Mesenchymal stem cell (in vitro differentiated cells and primary cell): ENCODE data around the gene ZNRF2.

Experiments used
- DNase-seq: peaks from one replicate; pipeline ENCODE4 v3.0.0-alpha.2; 2013
- H2AFZ ChIP-seq: one replicate; pipeline ENCODE4 v1.6.1; 2013; ENCODE audit warnings: low read depth, mild to moderate bottlenecking, control low read depth, inconsistent platforms, low read length, moderate library complexity
- H2AK5ac ChIP-seq: 2 replicates; pipeline ENCODE4 v1.6.1; 2013; ENCODE audit warnings: low read length, moderate library complexity, mild to moderate bottlenecking, inconsistent platforms; ENCODE audit not compliant: severe bottlenecking
- H2BK120ac ChIP-seq: one replicate; pipeline ENCODE4 v1.6.1; 2013; ENCODE audit warnings: low read depth, mild to moderate bottlenecking, inconsistent platforms, low read length, moderate library complexity
- H2BK12ac ChIP-seq, 2 experiments: one replicate each; pipeline ENCODE4 v1.6.1; 2013; ENCODE audit warnings: inconsistent platforms in 2 of 2, low read length in 2 of 2, mild to moderate bottlenecking in 2 of 2, moderate library complexity in 2 of 2, control low read depth in 1 of 2
- H2BK15ac ChIP-seq: one replicate; pipeline ENCODE4 v1.6.1; 2013; ENCODE audit warnings: mild to moderate bottlenecking, low read depth, inconsistent platforms; ENCODE audit not compliant: poor library complexity, severe bottlenecking
- H2BK5ac ChIP-seq: 2 replicates; pipeline ENCODE4 v1.6.1; 2013; ENCODE audit warnings: low read depth, mild to moderate bottlenecking, low read length, control low read depth, inconsistent platforms; ENCODE audit not compliant: poor library complexity, severe bottlenecking
- H3K14ac ChIP-seq, 2 experiments: one replicate each; pipeline ENCODE4 v1.6.1; 2013; ENCODE audit warnings: inconsistent platforms in 2 of 2, low read length in 2 of 2, control low read depth in 1 of 2, mild to moderate bottlenecking in 1 of 2, moderate library complexity in 1 of 2
- H3K18ac ChIP-seq, 2 experiments: one replicate each; pipeline ENCODE4 v1.6.1; 2013; ENCODE audit warnings: inconsistent platforms in 2 of 2, low read length in 2 of 2, control low read depth in 1 of 2, low read depth in 1 of 2, mild to moderate bottlenecking in 1 of 2
- H3K23ac ChIP-seq, 2 experiments: one replicate each; pipeline ENCODE4 v1.6.1; 2013; ENCODE audit warnings: inconsistent platforms in 2 of 2, low read length in 2 of 2, mild to moderate bottlenecking in 2 of 2, moderate library complexity in 2 of 2, control low read depth in 1 of 2
- H3K27ac ChIP-seq: 2 replicates; pipeline ENCODE4 v1.5.1; 2013; ENCODE audit warnings: mild to moderate bottlenecking, moderate library complexity, low read length, control low read depth, inconsistent platforms; ENCODE audit not compliant: poor library complexity, severe bottlenecking
- H3K27me3 ChIP-seq, 2 experiments: 2 replicates each; pipeline versions ENCODE4 v1.6.1 to v1.7.0; 2013; ENCODE audit warnings: low read length in 2 of 2, mild to moderate bottlenecking in 2 of 2, moderate library complexity in 2 of 2, control low read depth in 1 of 2, inconsistent platforms in 1 of 2; ENCODE audit not compliant: control insufficient read depth in 1 of 2, insufficient read depth in 1 of 2
- H3K36me3 ChIP-seq, 2 experiments: 2 replicates each; pipeline versions ENCODE4 v1.6.1 to v1.7.0; 2013; ENCODE audit warnings: low read length in 2 of 2, control low read depth in 1 of 2, inconsistent platforms in 1 of 2, low read depth in 1 of 2, mild to moderate bottlenecking in 1 of 2; ENCODE audit not compliant: insufficient read depth in 2 of 2, control insufficient read depth in 1 of 2
- H3K4ac ChIP-seq, 2 experiments: one replicate each; pipeline ENCODE4 v1.6.1; 2013; ENCODE audit warnings: inconsistent platforms in 2 of 2, low read length in 2 of 2, mild to moderate bottlenecking in 2 of 2, moderate library complexity in 2 of 2, control low read depth in 1 of 2, low read depth in 1 of 2
- H3K4me1 ChIP-seq: 2 replicates; pipeline ENCODE4 v1.6.1; 2013; ENCODE audit warnings: low read depth, low read length, control low read depth; ENCODE audit not compliant: control insufficient read depth, insufficient read depth
- H3K4me2 ChIP-seq: 2 replicates; pipeline ENCODE4 v1.6.1; 2013; ENCODE audit warnings: low read length, mild to moderate bottlenecking, inconsistent platforms; ENCODE audit not compliant: poor library complexity, severe bottlenecking
- H3K4me3 ChIP-seq, 2 experiments: 2 replicates each; pipeline versions ENCODE4 v1.5.1 to v1.7.0; 2013; ENCODE audit warnings: low read length in 2 of 2, mild to moderate bottlenecking in 2 of 2, control low read depth in 1 of 2, low read depth in 1 of 2; ENCODE audit not compliant: insufficient read depth in 1 of 2
- H3K79me1 ChIP-seq: replicated peaks from 2 replicates; pipeline ENCODE4 v1.6.1; 2013; ENCODE audit warnings: mild to moderate bottlenecking, control low read depth, low read length, inconsistent platforms; ENCODE audit not compliant: poor library complexity, severe bottlenecking
- H3K9ac ChIP-seq: 2 replicates; pipeline ENCODE4 v1.7.0; 2013; ENCODE audit warnings: mild to moderate bottlenecking, low read length, moderate library complexity
- H3K9me3 ChIP-seq: 2 replicates; pipeline ENCODE4 v1.7.0; 2013; ENCODE audit warnings: mild to moderate bottlenecking, low read length; ENCODE audit not compliant: control insufficient read depth
- H4K8ac ChIP-seq: one replicate; pipeline ENCODE4 v1.6.1; 2013; ENCODE audit warnings: inconsistent platforms, mild to moderate bottlenecking, low read length, moderate library complexity
- H4K91ac ChIP-seq: one replicate; pipeline ENCODE4 v1.6.1; 2013; ENCODE audit warnings: mild to moderate bottlenecking, low read length, inconsistent platforms
- WGBS: methylation state at CpG from one replicate; pipeline ENCODE4 v1.1.7; 2013; ENCODE audit warnings: mixed read lengths; 5-methylcytosine and 5-hydroxymethylcytosine counted together

The ZNRF2 gene

DNA sequence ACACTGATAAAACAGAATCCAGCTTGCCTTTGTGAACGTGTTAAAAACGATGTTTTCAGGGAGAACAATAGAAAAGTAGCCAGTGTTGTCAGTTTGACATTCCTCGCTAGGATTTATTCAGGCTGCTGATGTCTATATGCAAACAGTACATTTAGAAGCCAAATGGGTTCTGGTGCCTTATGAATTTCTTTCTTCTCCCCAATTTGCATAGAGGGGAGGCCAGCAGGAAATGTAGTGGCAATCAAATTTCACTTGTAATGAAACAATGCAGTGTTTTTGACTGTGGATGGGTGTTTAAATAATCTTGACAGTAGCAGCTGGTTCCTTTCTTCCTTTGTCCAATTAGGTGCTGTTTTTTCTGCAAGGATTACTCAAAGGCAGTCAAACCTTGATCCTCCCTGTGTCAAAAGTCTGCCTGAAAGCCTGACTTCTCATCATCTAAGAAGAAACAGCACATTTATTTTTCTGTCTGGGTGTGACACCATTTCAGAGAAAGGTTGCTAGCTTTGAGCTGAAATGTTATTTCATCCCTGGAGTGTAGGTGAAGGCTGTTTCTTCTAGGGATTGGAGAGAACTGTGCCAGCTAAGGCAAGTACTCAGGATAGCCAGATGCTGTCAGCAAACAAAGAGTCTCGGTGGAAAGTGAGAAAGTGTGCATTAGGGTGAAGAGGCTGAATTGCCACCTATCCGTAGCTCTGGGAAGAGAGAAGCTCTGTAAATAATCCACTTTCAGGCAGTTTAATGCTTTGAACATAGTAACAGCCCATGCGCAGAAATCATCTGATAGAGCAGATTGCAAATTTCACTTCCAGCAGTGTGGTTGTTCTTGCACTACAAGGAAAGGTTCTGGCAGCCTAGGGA lies 36.6 kb upstream of the ZNRF2 start:
- H4K91ac ChIP-seq: no peak overlapping the region
- no peak overlapping the region for H3K9ac ChIP-seq
- no peak overlapping the region for H3K4ac ChIP-seq
- H3K79me1 ChIP-seq: no peaks in the 10 kb centered on the region
- H2BK5ac ChIP-seq: no peak overlapping the region
- H3K4me2 ChIP-seq: no peak overlapping the region
- H3K4me1 ChIP-seq: peaks cover 2% of the 10 kb centered on the region
- no peak overlapping the region for H2AFZ ChIP-seq
- peaks cover 0 to 47% of the 10 kb centered on the region in 2 experiments for H3K27me3 ChIP-seq
- H2BK15ac ChIP-seq: no peak overlapping the region
- no peaks in the 10 kb centered on the region for H3K9me3 ChIP-seq
- no peaks in the 10 kb centered on the region for H3K36me3 ChIP-seq
- no peak overlapping the region for H3K18ac ChIP-seq
- no peak overlapping the region for H3K27ac ChIP-seq
- no peak overlapping the region for H3K23ac ChIP-seq
- WGBS: 75% methylated on average over 6 of the region's 6 CpGs
- no peak overlapping the region for H3K14ac ChIP-seq
- no peak overlapping the region for H2BK12ac ChIP-seq
- DNase-seq: no peak
- H4K8ac ChIP-seq: no peak overlapping the region
- H3K4me3 ChIP-seq: no peak overlapping the region
- H2AK5ac ChIP-seq: no peak overlapping the region
- H2BK120ac ChIP-seq: no peak overlapping the region

DNA sequence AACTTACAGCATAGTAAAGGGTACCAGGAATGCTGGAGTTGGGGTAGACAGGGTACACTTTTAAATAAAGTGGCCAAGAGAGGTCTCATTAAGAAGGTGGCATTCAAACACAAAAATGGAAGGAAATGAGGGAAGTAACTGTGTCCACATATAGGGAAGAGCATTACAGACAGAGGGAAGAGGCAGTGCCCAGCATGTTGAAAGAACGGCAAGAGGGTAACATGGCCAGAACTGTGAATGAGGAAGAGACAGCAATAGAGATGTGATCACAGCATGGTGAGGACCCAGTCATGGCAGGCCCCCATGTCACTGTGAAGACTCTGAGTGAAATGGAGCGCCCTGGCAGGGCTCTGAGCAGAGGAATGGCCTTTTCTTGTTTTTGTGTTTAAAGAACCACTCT lies 35.1 kb upstream of the ZNRF2 start:
- no peak overlapping the region for H3K27ac ChIP-seq
- H3K9me3 ChIP-seq: no peaks in the 10 kb centered on the region
- H3K14ac ChIP-seq: no peak overlapping the region
- no peak overlapping the region for H2AK5ac ChIP-seq
- H3K4me3 ChIP-seq: no peak overlapping the region
- no peak overlapping the region for H2AFZ ChIP-seq
- H3K4me2 ChIP-seq: no peak overlapping the region
- H4K8ac ChIP-seq: no peak overlapping the region
- H2BK12ac ChIP-seq: no peak overlapping the region
- H3K18ac ChIP-seq: no peak overlapping the region
- 80% methylated on average over 2 of the region's 2 CpGs for WGBS
- no peak for DNase-seq
- H3K9ac ChIP-seq: no peak overlapping the region
- no peak overlapping the region for H2BK5ac ChIP-seq
- no peaks in the 10 kb centered on the region for H3K36me3 ChIP-seq
- H2BK120ac ChIP-seq: no peak overlapping the region
- peaks cover 0 to 45% of the 10 kb centered on the region in 2 experiments for H3K27me3 ChIP-seq
- H4K91ac ChIP-seq: no peak overlapping the region
- H3K23ac ChIP-seq: no peak overlapping the region
- H3K79me1 ChIP-seq: no peaks in the 10 kb centered on the region
- no peak overlapping the region for H3K4ac ChIP-seq
- H3K4me1 ChIP-seq: peaks cover 10% of the 10 kb centered on the region
- H2BK15ac ChIP-seq: no peak overlapping the region

DNA sequence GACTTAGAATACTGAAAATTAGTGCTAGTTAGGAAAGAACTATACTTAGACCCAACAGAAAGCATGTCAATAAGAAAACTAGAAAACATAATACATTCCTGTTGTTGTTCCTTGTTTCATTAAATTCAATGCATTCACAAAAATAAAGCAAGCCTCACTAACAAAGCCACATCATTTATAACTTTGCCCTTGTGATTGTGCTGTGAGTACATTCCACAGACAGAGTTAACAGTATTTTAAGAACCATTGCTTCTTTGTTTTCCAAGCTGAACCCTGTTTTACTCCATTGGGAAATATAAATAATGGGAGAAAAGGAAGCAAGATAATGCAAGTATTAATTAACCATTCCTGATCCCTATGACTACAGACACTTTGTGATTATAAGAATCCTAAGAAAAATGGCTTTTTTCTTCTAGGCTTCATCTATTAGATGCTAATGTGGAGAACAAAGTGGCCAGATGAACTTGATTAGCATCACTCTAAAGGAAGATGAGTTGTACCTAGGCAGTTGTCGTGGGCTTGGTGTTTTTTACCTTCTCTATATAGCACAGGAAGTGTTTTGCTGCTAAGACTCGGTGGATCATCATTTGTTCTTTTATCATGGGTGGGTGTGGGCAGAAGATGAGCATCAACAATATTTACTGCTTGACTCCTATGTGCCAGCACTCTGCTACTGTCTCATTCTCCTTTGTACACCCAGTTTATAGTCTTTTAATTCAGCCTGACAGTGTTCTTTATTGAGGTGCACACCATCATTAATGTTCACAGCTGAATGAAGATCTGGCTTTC lies 34.2 kb upstream of the ZNRF2 start:
- no peak overlapping the region for H2BK15ac ChIP-seq
- no peak overlapping the region for H2AFZ ChIP-seq
- no peaks in the 10 kb centered on the region for H3K36me3 ChIP-seq
- H3K27me3 ChIP-seq: peaks cover 0 to 37% of the 10 kb centered on the region in 2 experiments
- peaks cover 13% of the 10 kb centered on the region for H3K4me1 ChIP-seq
- no peaks in the 10 kb centered on the region for H3K79me1 ChIP-seq
- no peak overlapping the region for H3K18ac ChIP-seq
- no peak overlapping the region for H4K91ac ChIP-seq
- H3K9ac ChIP-seq: no peak overlapping the region
- H3K23ac ChIP-seq: no peak overlapping the region
- H2BK5ac ChIP-seq: no peak overlapping the region
- no peaks in the 10 kb centered on the region for H3K9me3 ChIP-seq
- H3K4me2 ChIP-seq: no peak overlapping the region
- H2AK5ac ChIP-seq: no peak overlapping the region
- no peak overlapping the region for H4K8ac ChIP-seq
- no peak overlapping the region for H3K27ac ChIP-seq
- no peak overlapping the region for H2BK12ac ChIP-seq
- H2BK120ac ChIP-seq: no peak overlapping the region
- no peak for DNase-seq
- H3K4me3 ChIP-seq: no peak overlapping the region
- 25% methylated on average over 1 of the region's 2 CpGs for WGBS
- no peak overlapping the region for H3K4ac ChIP-seq
- no peak overlapping the region for H3K14ac ChIP-seq

DNA sequence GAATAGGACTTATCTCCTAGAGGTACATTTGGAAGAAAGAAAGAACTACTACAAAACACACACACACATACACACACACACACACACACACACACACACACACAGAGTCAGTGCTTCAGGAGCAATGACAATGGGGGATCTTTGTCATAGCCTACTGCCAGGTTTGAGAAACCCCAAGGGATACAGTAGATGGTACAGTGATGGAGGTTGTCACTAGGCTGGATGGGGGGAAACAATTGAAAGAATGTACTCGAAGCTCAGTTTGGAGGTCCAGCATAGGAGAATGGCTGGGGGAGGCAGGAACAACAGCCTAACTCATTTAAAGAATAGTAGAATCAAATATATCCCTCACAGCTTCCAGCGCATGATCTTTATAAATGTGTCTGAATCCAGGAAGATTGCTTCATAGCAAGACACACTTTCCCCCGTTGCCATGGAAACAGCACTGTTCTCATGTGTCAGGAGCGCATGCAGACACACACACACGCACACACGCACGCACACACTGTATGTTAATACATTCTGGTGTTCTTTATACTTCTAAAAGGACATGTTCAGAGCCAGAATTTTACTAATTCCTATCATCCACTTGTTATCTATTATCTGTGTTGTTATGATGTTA lies 32.6 kb upstream of the ZNRF2 start:
- no peak overlapping the region for H2BK15ac ChIP-seq
- H2BK12ac ChIP-seq: no peak overlapping the region
- no peak overlapping the region for H3K14ac ChIP-seq
- peaks cover 0 to 20% of the 10 kb centered on the region in 2 experiments for H3K27me3 ChIP-seq
- H3K18ac ChIP-seq: no peak overlapping the region
- H4K91ac ChIP-seq: no peak overlapping the region
- H3K4ac ChIP-seq: no peak overlapping the region
- no peak overlapping the region for H3K27ac ChIP-seq
- H3K9me3 ChIP-seq: no peaks in the 10 kb centered on the region
- peaks cover 15% of the 10 kb centered on the region for H3K4me1 ChIP-seq
- peak; percentile 12 for DNase-seq
- 76% methylated on average over 7 of the region's 7 CpGs for WGBS
- H3K79me1 ChIP-seq: no peaks in the 10 kb centered on the region
- H3K4me3 ChIP-seq: no peak overlapping the region
- H3K9ac ChIP-seq: no peak overlapping the region
- no peak overlapping the region for H2BK5ac ChIP-seq
- H2AFZ ChIP-seq: no peak overlapping the region
- no peak overlapping the region for H3K23ac ChIP-seq
- no peak overlapping the region for H2BK120ac ChIP-seq
- H2AK5ac ChIP-seq: no peak overlapping the region
- no peak overlapping the region for H3K4me2 ChIP-seq
- H4K8ac ChIP-seq: no peak overlapping the region
- no peaks in the 10 kb centered on the region for H3K36me3 ChIP-seq
